ENCODE measurements around the gene GNAS. TPM values are rescaled to one million over a fixed set of nuclear protein-coding genes. Genes with fewer than 3 reads are reported as not detected.

GNAS gene
- total and polyA plus RNA-seq, 9 of the 15 experiments (the other 6 are each of a cell fraction or from before 2014, with no cell fraction given): 128 to 648 (median 266) TPM

DNA sequence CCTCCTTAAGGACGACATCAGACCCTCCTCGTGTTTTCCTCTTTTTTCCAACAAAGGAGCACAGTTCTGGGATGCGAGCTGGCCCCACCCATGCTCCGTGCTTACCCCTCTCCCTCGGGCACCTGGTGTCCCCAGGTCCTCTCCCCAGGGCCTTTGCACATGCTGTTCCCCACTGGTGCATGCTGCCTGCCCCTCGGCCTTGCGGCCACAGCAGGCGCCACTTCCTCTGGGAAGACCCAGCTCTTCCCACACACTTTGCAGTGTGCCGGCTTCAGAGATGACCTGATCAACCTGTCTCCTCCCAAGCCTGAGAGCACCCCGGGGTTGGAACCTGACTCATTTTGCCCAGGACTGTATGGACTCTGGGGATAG is 41.7 kb upstream of the GNAS start (continued):
- TF ChIP-seq, protein P1, sequence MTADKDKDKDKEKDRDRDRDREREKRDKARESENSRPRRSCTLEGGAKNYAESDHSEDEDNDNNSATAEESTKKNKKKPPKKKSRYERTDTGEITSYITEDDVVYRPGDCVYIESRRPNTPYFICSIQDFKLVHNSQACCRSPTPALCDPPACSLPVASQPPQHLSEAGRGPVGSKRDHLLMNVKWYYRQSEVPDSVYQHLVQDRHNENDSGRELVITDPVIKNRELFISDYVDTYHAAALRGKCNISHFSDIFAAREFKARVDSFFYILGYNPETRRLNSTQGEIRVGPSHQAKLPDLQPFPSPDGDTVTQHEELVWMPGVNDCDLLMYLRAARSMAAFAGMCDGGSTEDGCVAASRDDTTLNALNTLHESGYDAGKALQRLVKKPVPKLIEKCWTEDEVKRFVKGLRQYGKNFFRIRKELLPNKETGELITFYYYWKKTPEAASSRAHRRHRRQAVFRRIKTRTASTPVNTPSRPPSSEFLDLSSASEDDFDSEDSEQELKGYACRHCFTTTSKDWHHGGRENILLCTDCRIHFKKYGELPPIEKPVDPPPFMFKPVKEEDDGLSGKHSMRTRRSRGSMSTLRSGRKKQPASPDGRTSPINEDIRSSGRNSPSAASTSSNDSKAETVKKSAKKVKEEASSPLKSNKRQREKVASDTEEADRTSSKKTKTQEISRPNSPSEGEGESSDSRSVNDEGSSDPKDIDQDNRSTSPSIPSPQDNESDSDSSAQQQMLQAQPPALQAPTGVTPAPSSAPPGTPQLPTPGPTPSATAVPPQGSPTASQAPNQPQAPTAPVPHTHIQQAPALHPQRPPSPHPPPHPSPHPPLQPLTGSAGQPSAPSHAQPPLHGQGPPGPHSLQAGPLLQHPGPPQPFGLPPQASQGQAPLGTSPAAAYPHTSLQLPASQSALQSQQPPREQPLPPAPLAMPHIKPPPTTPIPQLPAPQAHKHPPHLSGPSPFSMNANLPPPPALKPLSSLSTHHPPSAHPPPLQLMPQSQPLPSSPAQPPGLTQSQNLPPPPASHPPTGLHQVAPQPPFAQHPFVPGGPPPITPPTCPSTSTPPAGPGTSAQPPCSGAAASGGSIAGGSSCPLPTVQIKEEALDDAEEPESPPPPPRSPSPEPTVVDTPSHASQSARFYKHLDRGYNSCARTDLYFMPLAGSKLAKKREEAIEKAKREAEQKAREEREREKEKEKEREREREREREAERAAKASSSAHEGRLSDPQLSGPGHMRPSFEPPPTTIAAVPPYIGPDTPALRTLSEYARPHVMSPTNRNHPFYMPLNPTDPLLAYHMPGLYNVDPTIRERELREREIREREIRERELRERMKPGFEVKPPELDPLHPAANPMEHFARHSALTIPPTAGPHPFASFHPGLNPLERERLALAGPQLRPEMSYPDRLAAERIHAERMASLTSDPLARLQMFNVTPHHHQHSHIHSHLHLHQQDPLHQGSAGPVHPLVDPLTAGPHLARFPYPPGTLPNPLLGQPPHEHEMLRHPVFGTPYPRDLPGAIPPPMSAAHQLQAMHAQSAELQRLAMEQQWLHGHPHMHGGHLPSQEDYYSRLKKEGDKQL (CRISPR knock-in tag; IDR thresholded peaks at IDR 0.05; ENCODE audit: borderline replicate concordance): no peak
- no peak for TF ChIP-seq NR4A1 (CRISPR knock-in tag; IDR thresholded peaks at IDR 0.05)
- TF ChIP-seq NR4A1 (tag; IDR thresholded peaks at IDR 0.05): no peak
- no peak for TF ChIP-seq JUND (IDR thresholded peaks at IDR 0.05; ENCODE audit: borderline replicate concordance, low read depth, low read length)
- TF ChIP-seq JUND (tag; IDR thresholded peaks at IDR 0.05; ENCODE audit: borderline replicate concordance, low read depth, low read length): no peak
- TF ChIP-seq BACH1 (tag; IDR thresholded peaks at IDR 0.05): no peak
- TF ChIP-seq, protein P2, sequence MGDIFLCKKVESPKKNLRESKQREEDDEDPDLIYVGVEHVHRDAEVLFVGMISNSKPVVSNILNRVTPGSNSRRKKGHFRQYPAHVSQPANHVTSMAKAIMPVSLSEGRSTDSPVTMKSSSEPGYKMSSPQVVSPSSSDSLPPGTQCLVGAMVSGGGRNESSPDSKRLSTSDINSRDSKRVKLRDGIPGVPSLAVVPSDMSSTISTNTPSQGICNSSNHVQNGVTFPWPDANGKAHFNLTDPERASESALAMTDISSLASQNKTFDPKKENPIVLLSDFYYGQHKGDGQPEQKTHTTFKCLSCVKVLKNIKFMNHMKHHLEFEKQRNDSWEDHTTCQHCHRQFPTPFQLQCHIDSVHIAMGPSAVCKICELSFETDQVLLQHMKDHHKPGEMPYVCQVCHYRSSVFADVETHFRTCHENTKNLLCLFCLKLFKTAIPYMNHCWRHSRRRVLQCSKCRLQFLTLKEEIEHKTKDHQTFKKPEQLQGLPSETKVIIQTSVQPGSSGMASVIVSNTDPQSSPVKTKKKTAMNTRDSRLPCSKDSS (IDR thresholded peaks at IDR 0.05; ENCODE audit: low read depth, partially characterized antibody): no peak
- TF ChIP-seq SREBF1 (IDR thresholded peaks at IDR 0.05; ENCODE audit: borderline replicate concordance, low read depth, low read length): no peak
- TF ChIP-seq SRSF3 (IDR thresholded peaks at IDR 0.05; ENCODE audit: insufficient read depth, low read length): no peak
- no peak for TF ChIP-seq IFI16 (CRISPR knock-in tag; IDR thresholded peaks at IDR 0.05)
- TF ChIP-seq, protein P3, sequence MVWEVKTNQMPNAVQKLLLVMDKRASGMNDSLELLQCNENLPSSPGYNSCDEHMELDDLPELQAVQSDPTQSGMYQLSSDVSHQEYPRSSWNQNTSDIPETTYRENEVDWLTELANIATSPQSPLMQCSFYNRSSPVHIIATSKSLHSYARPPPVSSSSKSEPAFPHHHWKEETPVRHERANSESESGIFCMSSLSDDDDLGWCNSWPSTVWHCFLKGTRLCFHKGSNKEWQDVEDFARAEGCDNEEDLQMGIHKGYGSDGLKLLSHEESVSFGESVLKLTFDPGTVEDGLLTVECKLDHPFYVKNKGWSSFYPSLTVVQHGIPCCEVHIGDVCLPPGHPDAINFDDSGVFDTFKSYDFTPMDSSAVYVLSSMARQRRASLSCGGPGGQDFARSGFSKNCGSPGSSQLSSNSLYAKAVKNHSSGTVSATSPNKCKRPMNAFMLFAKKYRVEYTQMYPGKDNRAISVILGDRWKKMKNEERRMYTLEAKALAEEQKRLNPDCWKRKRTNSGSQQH (CRISPR knock-in tag; IDR thresholded peaks at IDR 0.05): no peak
- TF ChIP-seq ILK (tag; IDR thresholded peaks at IDR 0.05; ENCODE audit: borderline replicate concordance, low read depth): no peak
- TF ChIP-seq, protein P4, sequence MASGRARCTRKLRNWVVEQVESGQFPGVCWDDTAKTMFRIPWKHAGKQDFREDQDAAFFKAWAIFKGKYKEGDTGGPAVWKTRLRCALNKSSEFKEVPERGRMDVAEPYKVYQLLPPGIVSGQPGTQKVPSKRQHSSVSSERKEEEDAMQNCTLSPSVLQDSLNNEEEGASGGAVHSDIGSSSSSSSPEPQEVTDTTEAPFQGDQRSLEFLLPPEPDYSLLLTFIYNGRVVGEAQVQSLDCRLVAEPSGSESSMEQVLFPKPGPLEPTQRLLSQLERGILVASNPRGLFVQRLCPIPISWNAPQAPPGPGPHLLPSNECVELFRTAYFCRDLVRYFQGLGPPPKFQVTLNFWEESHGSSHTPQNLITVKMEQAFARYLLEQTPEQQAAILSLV (tag; IDR thresholded peaks at IDR 0.05): no peak
- TF ChIP-seq POLR2G (IDR thresholded peaks at IDR 0.05; ENCODE audit: low read depth, low read length): no peak
